Stimulated activated naive CD8-positive, alpha-beta T cell treated with anti-CD3 and anti-CD28 coated beads, Interleukin-15, Interleukin-2, amounts not matched to agents 100 U/mL and 50 U/mL, for 24 hours (primary cell): ENCODE data around the gene PRRG2.

Source experiments
- ATAC-seq: fragments of 150-1000 bp; cut with Tn5 transposase; one replicate; pipeline ENCODE4 v1.10.0; 2021
- DNase-seq: peaks from one replicate; pipeline ENCODE4 v3.0.0; 2021

Gene PRRG2

GRCh38 chr19:49589502-49589905 is 8.4 kb downstream of the PRRG2 start:
- ATAC-seq: no peak
- no peak for DNase-seq

GRCh38 chr19:49590071-49590970 is 9.2 kb downstream of the PRRG2 start:
- peak; percentile 87 for ATAC-seq
- DNase-seq: peak; percentile 95

GRCh38 chr19:49590971-49591730 is 10.0 kb downstream of the PRRG2 start, which contains the start of gene PRR12:
TSS of gene PRR12 (plus strand) at chr19:49591182. CDS start at chr19:49591655, 473 bp downstream.
- DNase-seq: peak; percentile 79
- peak; percentile 29 for ATAC-seq

GRCh38 chr19:49591731-49592485 is 10.8 kb downstream of the PRRG2 start:
- ATAC-seq: no peak
- DNase-seq: peak; percentile 65

- ATAC-seq (no peak), DNase-seq (peak; percentile 46)
These were observed 11.5 kb downstream of the PRRG2 start for GRCh38 chr19:49592486-49593232.

GRCh38 chr19:49593233-49594113 is 12.4 kb downstream of the PRRG2 start:
- ATAC-seq (peak; percentile 55), DNase-seq (peak; percentile 96)

GRCh38 chr19:49594157-49594992 is 13.3 kb downstream of the PRRG2 start:
- ATAC-seq (no peak), DNase-seq (no peak)

- no peak for DNase-seq
- no peak for ATAC-seq
These were observed 14.1 kb downstream of the PRRG2 start for GRCh38 chr19:49594993-49595818.

GRCh38 chr19:49595819-49596404 is 14.8 kb downstream of the PRRG2 start:
- no peak for DNase-seq

GRCh38 chr19:49596407-49596806 is 15.3 kb downstream of the PRRG2 start:
- ATAC-seq: no peak

More at GRCh38 chr19:49595819-49596404, 14.8 kb downstream of the PRRG2 start:
- ATAC-seq: no peak

GRCh38 chr19:49596954-49597702 is 16.0 kb downstream of the PRRG2 start:
- DNase-seq (no peak), ATAC-seq (no peak)

More at GRCh38 chr19:49596407-49596806, 15.3 kb downstream of the PRRG2 start:
- no peak for DNase-seq

- no peak for DNase-seq
- ATAC-seq: no peak
These were observed 16.5 kb downstream of the PRRG2 start for GRCh38 chr19:49597703-49597974.

GRCh38 chr19:49599378-49600295 is 18.5 kb downstream of the PRRG2 start:
- ATAC-seq: no peak
- DNase-seq: no peak

GRCh38 chr19:49601482-49602038 is 20.4 kb downstream of the PRRG2 start:
- ATAC-seq (no peak), DNase-seq (no peak)

- ATAC-seq: no peak
- DNase-seq: no peak
These were observed 21.7 kb downstream of the PRRG2 start for GRCh38 chr19:49602806-49603205.

- DNase-seq (no peak), ATAC-seq (no peak)
These were observed 24.5 kb downstream of the PRRG2 start for GRCh38 chr19:49605605-49606004.
